ENCODE data around the gene SEMA5A.

DNA sequence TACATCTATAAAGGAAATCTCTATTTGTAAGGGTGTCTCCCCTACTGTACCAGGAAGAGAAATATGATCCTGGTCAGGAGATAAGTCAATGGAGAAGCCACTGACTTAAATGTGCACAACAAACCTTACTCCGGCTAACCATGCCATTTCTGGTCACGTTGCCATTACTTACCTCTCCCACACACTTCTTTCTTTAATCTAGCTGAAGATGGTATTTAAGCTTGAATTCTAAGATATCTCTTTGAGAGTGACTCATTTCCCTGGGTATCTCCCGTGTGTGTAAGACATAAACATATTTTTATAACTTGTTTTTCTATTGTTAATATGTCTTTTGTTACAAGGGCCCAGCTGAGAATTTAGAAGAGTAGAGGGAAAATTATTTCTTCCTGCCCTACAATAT is 296.6 kb downstream of the SEMA5A start:
- TF ChIP-seq, protein P1, sequence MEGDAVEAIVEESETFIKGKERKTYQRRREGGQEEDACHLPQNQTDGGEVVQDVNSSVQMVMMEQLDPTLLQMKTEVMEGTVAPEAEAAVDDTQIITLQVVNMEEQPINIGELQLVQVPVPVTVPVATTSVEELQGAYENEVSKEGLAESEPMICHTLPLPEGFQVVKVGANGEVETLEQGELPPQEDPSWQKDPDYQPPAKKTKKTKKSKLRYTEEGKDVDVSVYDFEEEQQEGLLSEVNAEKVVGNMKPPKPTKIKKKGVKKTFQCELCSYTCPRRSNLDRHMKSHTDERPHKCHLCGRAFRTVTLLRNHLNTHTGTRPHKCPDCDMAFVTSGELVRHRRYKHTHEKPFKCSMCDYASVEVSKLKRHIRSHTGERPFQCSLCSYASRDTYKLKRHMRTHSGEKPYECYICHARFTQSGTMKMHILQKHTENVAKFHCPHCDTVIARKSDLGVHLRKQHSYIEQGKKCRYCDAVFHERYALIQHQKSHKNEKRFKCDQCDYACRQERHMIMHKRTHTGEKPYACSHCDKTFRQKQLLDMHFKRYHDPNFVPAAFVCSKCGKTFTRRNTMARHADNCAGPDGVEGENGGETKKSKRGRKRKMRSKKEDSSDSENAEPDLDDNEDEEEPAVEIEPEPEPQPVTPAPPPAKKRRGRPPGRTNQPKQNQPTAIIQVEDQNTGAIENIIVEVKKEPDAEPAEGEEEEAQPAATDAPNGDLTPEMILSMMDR (IDR thresholded peaks at IDR 0.05): no peak
- no peak for TF ChIP-seq EZH2 (IDR thresholded peaks at IDR 0.05)
